ENCODE data around the gene CREB1.

Gene CREB1

GRCh38 chr2:207490441-207490840 is 39.3 kb upstream of the CREB1 start:
- no peak for DNase-seq (ENCODE audit: low read depth in 1 of 2, low spot score in 1 of 2)
- no peaks in the 10 kb centered on the region for H3K27me3 ChIP-seq (ENCODE audit: insufficient read depth, poor library complexity, severe bottlenecking)
- no peak overlapping the region for H3K4me3 ChIP-seq (replicated peaks; ENCODE audit: insufficient read depth, low read length)
- H3K27ac ChIP-seq (replicated peaks): no peak overlapping the region
- no peak for TF ChIP-seq CTCF (IDR thresholded peaks at IDR 0.05; ENCODE audit: insufficient read depth, low read length)
- no peak for TF ChIP-seq SPI1 (IDR thresholded peaks at IDR 0.05; ENCODE audit: borderline replicate concordance, low read depth)
- TF ChIP-seq POLR2AphosphoS5 (IDR thresholded peaks at IDR 0.05; ENCODE audit: low read depth): no peak
- TF ChIP-seq GABPA (IDR thresholded peaks at IDR 0.05; ENCODE audit: low read depth): no peak
- TF ChIP-seq REST (IDR thresholded peaks at IDR 0.05; ENCODE audit: insufficient replicate concordance, low read depth): no peak

DNA sequence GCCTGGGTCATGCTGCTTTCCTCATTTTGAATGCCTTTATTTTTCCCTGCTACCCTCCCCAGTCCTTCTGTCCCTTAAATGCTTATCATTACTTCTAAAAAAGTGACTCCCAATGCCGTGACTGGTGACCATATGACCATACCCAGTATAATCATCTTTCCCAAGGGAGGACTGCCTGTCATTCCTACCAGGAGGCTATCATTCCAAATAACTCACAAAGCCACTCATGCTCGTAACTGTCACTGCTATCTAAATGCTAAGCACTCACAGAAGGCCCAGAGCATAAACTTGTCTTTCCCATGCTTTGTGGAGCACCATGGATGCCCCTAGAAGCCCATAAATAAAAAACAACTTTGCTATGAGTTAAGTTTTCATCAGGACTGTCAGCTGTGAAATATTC is 38.7 kb upstream of the CREB1 start:
- TF ChIP-seq SPI1 (IDR thresholded peaks at IDR 0.05; ENCODE audit: borderline replicate concordance, low read depth): no peak
- TF ChIP-seq POLR2AphosphoS5 (IDR thresholded peaks at IDR 0.05; ENCODE audit: low read depth): no peak
- TF ChIP-seq REST (IDR thresholded peaks at IDR 0.05; ENCODE audit: insufficient replicate concordance, low read depth): no peak
- TF ChIP-seq CTCF (IDR thresholded peaks at IDR 0.05; ENCODE audit: insufficient read depth, low read length): no peak
- no peak for TF ChIP-seq GABPA (IDR thresholded peaks at IDR 0.05; ENCODE audit: low read depth)
- no peak for DNase-seq (ENCODE audit: low read depth in 1 of 2, low spot score in 1 of 2)
- H3K27me3 ChIP-seq (ENCODE audit: insufficient read depth, poor library complexity, severe bottlenecking): no peaks in the 10 kb centered on the region
- H3K27ac ChIP-seq (replicated peaks): no peak overlapping the region
- no peak overlapping the region for H3K4me3 ChIP-seq (replicated peaks; ENCODE audit: insufficient read depth, low read length)

GRCh38 chr2:207491956-207492355 is 37.8 kb upstream of the CREB1 start:
- no peak for TF ChIP-seq REST (IDR thresholded peaks at IDR 0.05; ENCODE audit: insufficient replicate concordance, low read depth)
- no peak for TF ChIP-seq CTCF (IDR thresholded peaks at IDR 0.05; ENCODE audit: insufficient read depth, low read length)
- no peak for TF ChIP-seq SPI1 (IDR thresholded peaks at IDR 0.05; ENCODE audit: borderline replicate concordance, low read depth)
- TF ChIP-seq POLR2AphosphoS5 (IDR thresholded peaks at IDR 0.05; ENCODE audit: low read depth): no peak
- TF ChIP-seq GABPA (IDR thresholded peaks at IDR 0.05; ENCODE audit: low read depth): no peak
- Histone ChIP-seq H3K27ac (replicated peaks) (no peak overlapping the region), H3K4me3 (replicated peaks; ENCODE audit: insufficient read depth, low read length) (no peak overlapping the region), H3K27me3 (ENCODE audit: insufficient read depth, poor library complexity, severe bottlenecking) (no peaks in the 10 kb centered on the region)
- DNase-seq (ENCODE audit: low read depth in 1 of 2, low spot score in 1 of 2): no peak
